Smooth muscle cell (in vitro differentiated cells): ENCODE results near the gene CCDC106. TPM values are rescaled to one million over a fixed set of nuclear protein-coding genes. Genes with fewer than 3 reads are reported as not detected.

Source experiments
- DNase-seq: peaks from one replicate; lab custom pipeline; 2025; ENCODE audit not compliant: unreplicated experiment; lab: John Stamatoyannopoulos, UW
- H2AFZ ChIP-seq: fragments of 200-600 bp; sonication (generic); 2 replicates; pipeline ENCODE4 v1.6.0; 2016; ENCODE audit warnings: antibody characterized with exemption, low read depth, mild to moderate bottlenecking
- H3F3A ChIP-seq: fragments of 200-600 bp; sonication (generic); 2 replicates; pipeline ENCODE4 v1.6.0; 2017; ENCODE audit warnings: antibody characterized with exemption, low read depth
- H3K27ac ChIP-seq: fragments of 200-600 bp; sonication (generic); 2 replicates; pipeline ENCODE4 v1.5.1; 2016; ENCODE audit warnings: low read depth, mild to moderate bottlenecking
- H3K27me3 ChIP-seq: fragments of 200-600 bp; sonication (generic); 2 replicates; pipeline ENCODE4 v1.6.1; 2016; ENCODE audit warnings: low read depth, mild to moderate bottlenecking
- H3K36me3 ChIP-seq: fragments of 200-600 bp; sonication (generic); 2 replicates; pipeline ENCODE4 v1.5.1; 2016; ENCODE audit warnings: low read depth
- H3K4me1 ChIP-seq: fragments of 200-600 bp; sonication (generic); 2 replicates; pipeline ENCODE4 v1.5.1; 2016; ENCODE audit warnings: low read depth
- H3K4me2 ChIP-seq: fragments of 200-600 bp; sonication (generic); 2 replicates; pipeline ENCODE4 v1.6.0; 2016; ENCODE audit warnings: mild to moderate bottlenecking
- H3K4me3 ChIP-seq: fragments of 200-600 bp; sonication (generic); 2 replicates; pipeline ENCODE4 v1.5.1; 2016; ENCODE audit warnings: mild to moderate bottlenecking
- H3K79me2 ChIP-seq: fragments of 200-600 bp; sonication (generic); 2 replicates; pipeline ENCODE4 v1.6.0; 2016; ENCODE audit warnings: low read depth, mild to moderate bottlenecking
- H3K9ac ChIP-seq: fragments of 200-600 bp; sonication (generic); 2 replicates; pipeline ENCODE4 v1.6.0; 2016; ENCODE audit warnings: low read depth
- H3K9me3 ChIP-seq: fragments of 200-600 bp; sonication (generic); replicated peaks from 2 replicates; pipeline ENCODE4 v1.5.1; 2016; ENCODE audit warnings: low read depth
- H4K20me1 ChIP-seq: fragments of 200-600 bp; sonication (generic); 2 replicates; pipeline ENCODE4 v1.6.0; 2016; ENCODE audit warnings: low read depth
- CTCF ChIP-seq: fragments of 200-600 bp; sonication (generic); IDR thresholded peaks from 2 replicates; pipeline ENCODE4 v1.5.1; 2017; ENCODE audit warnings: borderline replicate concordance, mild to moderate bottlenecking, antibody characterized with exemption; ENCODE audit not compliant: insufficient read depth, poor library complexity, severe bottlenecking
- whole genome bisulfite sequencing: methylation state at CpG from one replicate; pipeline ENCODE4 v1.1.7; 2016; ENCODE audit warnings: low lambda C conversion rate; 5-methylcytosine and 5-hydroxymethylcytosine counted together
- polyA plus RNA-seq: library from polyadenylated mRNA; unstranded; fragments of >200 nt; fragmentation: Nextera tagmentation; extraction: Ambion mirVana; gene quantifications from 2 replicates; pipeline ENCODE4 v1.2.1, GENCODE V29; 2016
- total RNA-seq: library from RNA; depleted of rRNA; stranded (reverse); fragments of >200 nt; gene quantifications from 2 replicates; pipeline ENCODE4 v1.2.3, GENCODE V29; 2014

Gene CCDC106
- total and polyA plus RNA-seq, 2 experiments from 2014 or later: 6.9 to 18.3 TPM

- TF ChIP-seq CTCF: no peak
- no peak for DNase-seq
Observed at GRCh38 chr19:55606817-55607216, 41.2 kb upstream of the CCDC106 start.

GRCh38 chr19:55609326-55609725 lies 38.7 kb upstream of the CCDC106 start:
- H3K9ac ChIP-seq: no peak overlapping the region
- peaks cover 49% of the 10 kb centered on the region for H3K79me2 ChIP-seq
- H3K27me3 ChIP-seq: no peaks in the 10 kb centered on the region
- H3K36me3 ChIP-seq: no peaks in the 10 kb centered on the region
- no peak for TF ChIP-seq CTCF
- peaks cover 6% of the 10 kb centered on the region for H3F3A ChIP-seq
- no peak overlapping the region for H3K4me3 ChIP-seq
- WGBS: 96% methylated on average over 5 of the region's 5 CpGs
- H3K4me1 ChIP-seq: peaks cover 8% of the 10 kb centered on the region
- H4K20me1 ChIP-seq: peaks cover 53% of the 10 kb centered on the region
- no peak overlapping the region for H2AFZ ChIP-seq
- no peak for DNase-seq
- no peaks in the 10 kb centered on the region for H3K9me3 ChIP-seq
- no peak overlapping the region for H3K27ac ChIP-seq
- no peak overlapping the region for H3K4me2 ChIP-seq

More at GRCh38 chr19:55606817-55607216, 41.2 kb upstream of the CCDC106 start:
- Histone ChIP-seq H2AFZ (no peak overlapping the region), H3K9ac (peak overlapping the region; percentile 53), H3K4me2 (peak overlapping the region; percentile 88), H3K27me3 (no peaks in the 10 kb centered on the region), H3K4me3 (peak overlapping the region; percentile 80), H3K27ac (peak overlapping the region; percentile 69), H3K79me2 (peaks cover 43% of the 10 kb centered on the region), H4K20me1 (peaks cover 37% of the 10 kb centered on the region), H3K9me3 (no peaks in the 10 kb centered on the region), H3K4me1 (peaks cover 10% of the 10 kb centered on the region), H3F3A (peaks cover 7% of the 10 kb centered on the region), H3K36me3 (no peaks in the 10 kb centered on the region)
- WGBS: 91% methylated on average over 9 of the region's 9 CpGs

- Histone ChIP-seq H3K36me3 (no peaks in the 10 kb centered on the region), H3K4me3 (no peak overlapping the region), H4K20me1 (peaks cover 51% of the 10 kb centered on the region), H3K4me2 (no peak overlapping the region), H3F3A (no peaks in the 10 kb centered on the region), H3K27ac (no peak overlapping the region), H3K4me1 (peaks cover 6% of the 10 kb centered on the region), H2AFZ (no peak overlapping the region), H3K9ac (no peak overlapping the region), H3K79me2 (peaks cover 47% of the 10 kb centered on the region), H3K27me3 (no peaks in the 10 kb centered on the region), H3K9me3 (no peaks in the 10 kb centered on the region)
- TF ChIP-seq CTCF: no peak
- 93% methylated on average over 15 of the region's 15 CpGs for WGBS
- no peak for DNase-seq
Observed at GRCh38 chr19:55611300-55611982, 36.6 kb upstream of the CCDC106 start.

- Histone ChIP-seq H3K4me3 (no peak overlapping the region), H3K27ac (no peak overlapping the region), H4K20me1 (peaks cover 45% of the 10 kb centered on the region), H3K4me2 (no peak overlapping the region), H3K9ac (no peak overlapping the region), H3K36me3 (no peaks in the 10 kb centered on the region), H3K9me3 (no peaks in the 10 kb centered on the region), H3K79me2 (peaks cover 40% of the 10 kb centered on the region), H2AFZ (no peak overlapping the region), H3K27me3 (no peaks in the 10 kb centered on the region), H3K4me1 (no peaks in the 10 kb centered on the region), H3F3A (no peaks in the 10 kb centered on the region)
- DNase-seq: no peak
- TF ChIP-seq CTCF: no peak
- WGBS: 98% methylated on average over 3 of the region's 3 CpGs
Observed at GRCh38 chr19:55611983-55612645, 35.9 kb upstream of the CCDC106 start.
